NCI-H1048 (cell line): Measurements from ENCODE around the gene LRRC43.

ENCODE experiments used
- DNase-seq: peaks from one replicate; lab custom pipeline; 2025; lab: John Stamatoyannopoulos, UW

Gene LRRC43

GRCh38 chr12:122182887-122183587 is at the start of gene LRRC43:
Gene LRRC43, plus strand, starts transcription at chr12:122183123. Its CDS starts 22 bp downstream, at chr12:122183145.
- no peak for DNase-seq

- no peak for DNase-seq
Measured at GRCh38 chr12:122133192-122133950, 49.6 kb upstream of the LRRC43 start.

GRCh38 chr12:122135437-122136031 is 47.4 kb upstream of the LRRC43 start:
- no peak for DNase-seq

GRCh38 chr12:122137229-122137628 is 45.7 kb upstream of the LRRC43 start:
- no peak for DNase-seq

GRCh38 chr12:122137681-122138080 is 45.2 kb upstream of the LRRC43 start:
- DNase-seq, result no peak

- no peak for DNase-seq
Measured at GRCh38 chr12:122138181-122138580, 44.7 kb upstream of the LRRC43 start.

GRCh38 chr12:122138616-122139015 is 44.3 kb upstream of the LRRC43 start:
- no peak for DNase-seq

GRCh38 chr12:122139266-122139665 is 43.7 kb upstream of the LRRC43 start:
- DNase-seq, result no peak

GRCh38 chr12:122139941-122140340 is 43.0 kb upstream of the LRRC43 start:
- no peak for DNase-seq

GRCh38 chr12:122140467-122141257 is 42.3 kb upstream of the LRRC43 start:
- no peak for DNase-seq

GRCh38 chr12:122141911-122142725 is 40.8 kb upstream of the LRRC43 start:
- DNase-seq, result no peak

GRCh38 chr12:122142857-122143256 is 40.1 kb upstream of the LRRC43 start:
- no peak for DNase-seq

GRCh38 chr12:122144885-122145284 is 38.0 kb upstream of the LRRC43 start:
- no peak for DNase-seq

- no peak for DNase-seq
Measured at GRCh38 chr12:122145505-122146330, 37.2 kb upstream of the LRRC43 start.

- DNase-seq, result no peak
Measured at GRCh38 chr12:122147514-122148290, 35.2 kb upstream of the LRRC43 start.

GRCh38 chr12:122148657-122149056 is 34.3 kb upstream of the LRRC43 start:
- no peak for DNase-seq

- no peak for DNase-seq
Measured at GRCh38 chr12:122150127-122150681, 32.7 kb upstream of the LRRC43 start.

GRCh38 chr12:122152754-122153153 is 30.2 kb upstream of the LRRC43 start:
- DNase-seq, result no peak

GRCh38 chr12:122155705-122156104 is 27.2 kb upstream of the LRRC43 start:
- no peak for DNase-seq
